Neural progenitor cell (in vitro differentiated cells): ENCODE results near the gene RTN1.

Source experiments
- CTCF ChIP-seq: fragments of 200-600 bp; sonication (generic); IDR thresholded peaks from 2 replicates; pipeline ENCODE4 v1.5.1; 2017; ENCODE audit warnings: antibody characterized with exemption, mild to moderate bottlenecking
- EZH2 ChIP-seq: fragments of 200-600 bp; sonication (generic); IDR thresholded peaks from 2 replicates; pipeline ENCODE4 v1.6.1; 2017; ENCODE audit warnings: antibody characterized with exemption, mild to moderate bottlenecking, moderate library complexity
- EZH2phosphoT487 ChIP-seq: fragments of 200-600 bp; sonication (generic); IDR thresholded peaks from 2 replicates; pipeline ENCODE4 v1.6.1; 2017; ENCODE audit warnings: antibody characterized with exemption

GRCh38 chr14:59707778-59708561 is 162.6 kb downstream of the RTN1 start:
- no peak for TF ChIP-seq EZH2phosphoT487
- TF ChIP-seq CTCF: no peak
- no peak for TF ChIP-seq EZH2
